SIG-M5 treated with dmso at 0.1 percent for 504 hours (cell line): Measurements from ENCODE around the gene BACH2.
"Not testable (repeated sequence)": the region's sequence is repeated elsewhere in the genome, so short reads cannot be mapped to it uniquely, and the experiment has no call there.

ENCODE experiments used
- DNase-seq: peaks from one replicate; lab custom pipeline; 2025; ENCODE audit not compliant: unreplicated experiment; lab: John Stamatoyannopoulos, UW

The BACH2 gene

DNA sequence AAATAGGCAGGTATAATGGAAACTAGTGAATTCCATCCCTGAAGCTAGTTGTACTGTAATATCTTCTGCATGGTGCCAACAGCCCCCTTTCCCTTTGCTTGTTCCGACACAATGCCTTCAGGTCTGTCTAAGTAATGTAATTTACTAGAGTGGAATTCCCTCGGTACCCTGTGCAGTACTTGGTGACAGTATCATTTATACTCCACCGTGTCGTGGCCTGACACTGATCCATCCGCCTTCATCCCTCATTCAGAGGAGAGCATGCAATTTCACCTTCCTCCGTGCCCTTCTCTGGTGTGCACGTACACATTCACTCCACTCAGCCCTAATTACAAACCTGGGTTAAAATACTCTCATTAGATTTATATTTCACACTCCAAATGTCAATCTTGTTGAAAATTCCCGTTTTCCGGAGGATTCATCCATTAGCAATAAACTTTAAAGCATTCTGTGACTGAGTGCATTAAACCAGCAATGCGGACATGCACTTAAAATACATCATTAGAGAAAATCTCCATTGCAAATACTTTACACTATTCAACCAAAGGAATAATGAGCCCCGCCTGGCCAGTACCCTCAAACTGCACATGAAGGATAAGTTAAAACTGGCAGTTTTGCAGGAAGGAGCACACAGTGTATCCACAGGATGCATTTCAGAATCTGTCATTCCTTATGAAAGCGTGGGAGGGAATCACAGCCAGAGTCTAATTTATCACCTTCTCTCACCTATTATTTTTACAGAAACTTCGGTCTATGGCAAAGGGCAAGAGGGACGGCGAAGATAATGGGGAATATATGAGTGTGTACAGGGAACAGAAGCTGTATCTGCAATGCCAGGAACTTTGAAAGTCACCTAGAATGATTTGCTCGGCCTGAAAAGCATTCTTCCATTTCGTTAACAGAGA is 219.9 kb downstream of the BACH2 start:
- DNase-seq, result no peak

- DNase-seq, result no peak
These were observed 222.3 kb downstream of the BACH2 start for GRCh38 chr6:90074161-90074850.

DNA sequence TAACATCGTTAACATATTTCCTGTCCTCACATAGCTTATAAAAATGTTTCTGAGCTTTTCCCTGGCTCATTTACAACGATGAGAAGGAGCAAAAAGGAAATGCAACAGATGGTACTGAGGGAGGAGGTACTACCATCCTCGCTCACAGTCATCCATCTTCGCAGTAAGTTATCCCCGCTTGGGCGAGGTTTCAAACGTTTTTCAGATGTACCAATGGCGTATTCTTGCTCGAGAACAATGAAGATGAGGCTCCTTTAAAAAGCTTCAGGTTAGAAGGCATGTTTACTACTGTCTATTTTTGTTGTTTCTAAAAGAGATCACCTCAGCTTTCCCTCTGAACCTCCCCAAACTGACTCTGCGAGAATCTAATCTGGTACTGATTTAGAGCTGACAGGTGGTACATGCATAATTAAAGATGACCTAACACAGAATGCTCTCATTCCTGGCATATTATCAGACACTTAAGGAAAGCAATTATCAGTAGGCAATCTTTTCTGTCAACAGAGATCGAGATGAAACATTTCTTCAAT is 223.6 kb downstream of the BACH2 start:
- no peak for DNase-seq

GRCh38 chr6:90072501-90072900 is 224.1 kb downstream of the BACH2 start:
- DNase-seq, result no peak

DNA sequence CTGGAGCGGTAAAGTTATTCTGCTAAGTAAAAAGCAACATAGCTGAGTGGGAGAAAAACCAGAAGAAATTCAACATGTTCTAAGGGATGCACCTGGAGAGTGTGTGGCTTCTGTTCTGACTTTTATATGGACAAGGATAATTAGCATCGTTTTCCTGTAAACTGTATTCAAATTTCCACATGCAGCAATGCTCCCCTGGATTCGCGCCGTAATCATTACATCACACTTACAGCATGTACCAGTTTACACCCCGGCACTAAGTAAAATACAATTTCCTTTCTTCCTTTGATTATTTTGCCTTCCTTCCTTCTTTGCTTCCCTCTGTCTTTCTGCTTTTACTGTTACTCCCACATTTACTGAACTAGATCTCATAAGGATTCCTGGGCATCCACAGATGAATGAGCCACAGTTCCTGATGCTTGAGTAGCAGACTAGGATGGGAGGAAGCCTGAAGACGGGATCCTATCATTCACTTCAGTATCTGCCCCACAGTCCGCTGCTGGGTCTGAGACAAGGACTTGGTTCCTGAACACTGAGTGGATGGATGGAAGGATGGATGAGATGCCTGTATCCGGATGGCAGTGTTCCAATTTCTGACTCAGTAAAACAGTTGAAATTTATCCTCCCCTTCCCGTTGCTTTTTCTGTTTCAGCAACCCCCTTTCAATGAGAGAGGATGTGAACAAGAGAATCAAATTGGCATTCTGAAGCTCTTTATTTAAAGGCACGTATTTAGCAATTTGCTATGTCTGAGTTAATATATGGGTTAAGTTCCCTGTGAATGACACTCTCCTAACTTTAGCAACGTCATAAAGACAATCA is 227.7 kb downstream of the BACH2 start:
- no peak for DNase-seq

DNA sequence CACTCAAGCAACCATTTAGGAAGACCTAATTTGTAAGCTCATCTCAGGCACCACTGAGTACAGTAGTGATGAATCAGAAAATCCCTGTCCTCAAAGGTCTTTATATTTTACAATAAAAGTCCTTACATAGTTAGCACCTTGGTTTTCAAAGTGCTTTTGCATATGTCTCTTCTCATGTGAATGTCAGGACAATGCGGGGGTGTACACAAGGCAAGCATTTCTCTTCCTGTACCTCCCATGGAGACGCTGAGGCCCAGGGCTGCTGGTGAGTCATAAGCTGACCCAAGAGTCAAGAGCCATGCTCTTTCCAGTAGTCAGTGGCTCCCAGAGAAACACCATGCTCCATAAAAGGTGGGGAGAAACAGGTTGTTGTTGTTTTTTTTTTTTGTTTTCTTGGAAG is 228.4 kb downstream of the BACH2 start:
- no peak for DNase-seq

DNA sequence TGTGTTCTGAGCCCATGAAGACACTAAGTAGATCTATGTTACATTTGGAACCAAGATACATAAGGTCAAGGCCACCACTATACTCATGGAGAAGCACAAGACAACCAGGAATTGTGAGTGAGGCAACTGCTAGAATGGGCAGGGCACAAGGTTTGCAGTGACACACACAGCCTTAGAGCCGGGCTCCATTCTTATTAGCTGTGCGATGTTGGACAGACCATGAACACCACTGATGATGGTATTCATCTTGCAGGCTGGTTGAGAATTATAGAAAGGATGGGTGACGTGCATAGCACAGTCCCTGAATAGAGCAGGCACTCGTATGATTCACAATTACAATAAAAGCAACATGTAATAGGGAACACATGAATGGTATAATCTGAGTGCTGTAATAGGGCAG is 229.9 kb downstream of the BACH2 start:
- DNase-seq, result no peak

- no peak for DNase-seq
These were observed 231.5 kb downstream of the BACH2 start for GRCh38 chr6:90065173-90065572.

DNA sequence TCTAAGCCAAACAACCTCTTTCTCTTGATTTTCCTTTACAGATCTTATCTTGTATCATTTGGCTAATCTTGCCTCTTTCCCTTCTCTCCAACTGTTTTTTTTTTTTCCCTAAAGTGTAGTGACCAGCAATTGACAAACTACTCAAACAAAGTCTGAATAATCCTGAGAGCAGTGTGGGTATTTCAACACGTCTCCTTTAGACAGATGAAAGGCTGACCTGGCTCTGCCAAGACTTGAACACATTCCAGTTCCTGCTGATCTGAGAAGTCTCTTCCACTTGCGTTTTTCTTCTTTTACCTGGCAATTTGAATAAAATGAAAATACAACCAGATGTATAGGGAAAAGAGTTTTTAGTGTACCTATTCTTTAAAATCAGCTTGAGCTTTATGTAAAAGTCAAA is 234.0 kb downstream of the BACH2 start:
- no peak for DNase-seq

DNA sequence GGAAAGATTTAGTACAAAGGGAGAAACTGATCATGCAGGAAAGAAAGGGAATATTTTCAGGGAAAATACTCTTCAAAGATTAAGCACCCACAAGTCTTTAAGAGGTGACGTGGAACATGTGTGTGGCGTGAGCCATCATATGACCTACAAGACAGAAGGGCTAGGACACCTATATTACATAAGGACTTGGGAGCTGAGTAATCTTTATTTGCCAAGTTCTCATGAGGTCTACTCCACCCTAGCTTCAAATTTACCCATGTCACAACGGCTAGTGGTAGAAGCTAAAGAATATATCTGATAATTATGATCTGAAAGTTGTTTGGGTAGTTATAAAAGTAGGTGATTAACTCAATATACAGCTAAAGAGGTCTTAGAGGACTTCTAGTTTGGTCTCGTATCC is 234.6 kb downstream of the BACH2 start:
- no peak for DNase-seq

DNA sequence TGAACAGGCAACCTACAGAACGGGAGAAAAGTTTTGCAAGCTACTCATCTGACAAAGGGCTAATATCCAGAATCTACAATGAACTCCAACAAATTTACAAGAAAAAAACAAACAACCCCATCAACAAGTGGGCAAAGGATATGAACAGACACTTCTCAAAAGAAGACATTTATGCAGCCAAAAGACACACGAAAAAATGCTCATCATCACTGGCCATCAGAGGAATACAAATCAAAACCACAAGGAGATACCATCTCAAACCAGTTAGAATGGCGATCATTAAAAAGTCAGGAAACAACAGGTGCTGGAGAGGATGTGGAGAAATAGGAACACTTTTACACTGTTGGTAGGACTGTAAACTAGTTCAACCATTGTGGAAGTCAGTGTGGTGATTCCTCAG is 237.5 kb downstream of the BACH2 start:
- DNase-seq, result not testable (repeated sequence)

DNA sequence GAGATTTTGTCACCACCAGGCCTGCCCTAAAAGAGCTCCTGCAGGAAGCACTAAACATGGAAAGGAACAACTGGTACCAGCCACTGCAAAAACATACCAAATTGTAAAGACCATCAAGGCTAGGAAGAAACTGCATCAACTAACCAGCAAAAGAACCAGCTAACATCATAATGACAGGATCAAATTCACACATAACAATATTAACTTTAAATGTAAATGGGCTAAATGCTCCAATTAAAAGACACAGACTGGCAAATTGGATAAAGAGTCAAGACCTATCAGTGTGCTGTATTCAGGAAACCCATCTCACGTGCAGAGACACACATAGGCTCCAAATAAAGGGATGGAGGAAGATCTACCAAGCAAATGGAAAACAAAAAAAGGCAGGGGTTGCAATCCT is 240.7 kb downstream of the BACH2 start:
- not testable (repeated sequence) for DNase-seq

- DNase-seq, result not testable (repeated sequence)
These were observed 242.4 kb downstream of the BACH2 start for GRCh38 chr6:90054193-90054592.

GRCh38 chr6:90053614-90054013 is 243.0 kb downstream of the BACH2 start:
- DNase-seq, result no peak

GRCh38 chr6:90049295-90049694 is 247.3 kb downstream of the BACH2 start:
- DNase-seq, result no peak

GRCh38 chr6:90048206-90048967 is 248.3 kb downstream of the BACH2 start:
- no peak for DNase-seq

DNA sequence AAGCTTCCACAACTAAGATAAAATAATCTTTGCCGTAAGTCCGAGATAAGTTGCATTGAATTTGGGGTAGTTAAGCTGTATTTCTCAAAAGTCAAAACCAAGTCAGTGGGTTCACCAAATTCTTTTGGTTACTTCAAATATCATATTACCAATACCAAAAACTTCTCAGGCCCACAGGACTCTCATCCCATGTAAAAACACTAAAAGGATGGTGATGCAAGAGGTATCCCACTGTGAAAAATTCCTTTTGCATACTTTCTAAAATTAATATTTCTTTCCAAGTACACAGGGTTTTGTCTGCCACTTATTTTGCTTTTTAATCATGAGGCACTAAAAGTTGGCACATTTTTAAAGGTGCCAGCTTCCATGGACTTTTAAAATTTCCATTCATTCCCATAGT is 251.1 kb downstream of the BACH2 start:
- no peak for DNase-seq

- no peak for DNase-seq
These were observed 251.7 kb downstream of the BACH2 start for GRCh38 chr6:90044833-90045381.

DNA sequence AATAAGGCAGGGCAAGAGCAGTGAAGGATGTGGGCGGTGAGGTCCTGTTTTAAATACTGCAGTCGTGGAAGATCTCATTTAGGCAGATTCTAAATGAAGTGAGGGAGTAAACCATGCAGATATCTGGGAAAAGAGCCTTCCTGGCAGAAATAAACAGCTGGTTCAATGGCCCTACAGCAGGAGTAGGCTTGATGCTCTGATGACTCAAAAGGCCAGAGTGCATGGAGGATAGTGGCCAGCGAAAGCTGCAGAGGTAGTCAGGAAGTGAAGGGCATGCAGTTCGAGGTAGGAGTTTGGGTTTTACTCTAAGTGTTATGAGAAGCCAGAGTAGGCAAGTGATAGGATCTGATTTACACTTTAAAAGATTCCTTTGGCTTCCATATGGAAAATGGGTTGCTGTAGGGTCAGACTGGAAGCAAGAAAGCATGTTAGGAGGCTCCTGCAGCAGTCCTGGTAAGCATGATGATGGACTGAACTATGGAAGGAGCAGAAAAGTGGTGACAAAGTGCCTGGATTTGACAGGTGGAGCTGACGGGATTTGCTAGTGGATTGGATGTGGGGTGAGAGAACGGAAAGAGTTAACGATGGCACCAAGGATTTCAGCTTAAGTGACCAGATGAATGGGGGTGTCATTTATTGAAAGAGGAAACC is 252.3 kb downstream of the BACH2 start:
- no peak for DNase-seq

DNA sequence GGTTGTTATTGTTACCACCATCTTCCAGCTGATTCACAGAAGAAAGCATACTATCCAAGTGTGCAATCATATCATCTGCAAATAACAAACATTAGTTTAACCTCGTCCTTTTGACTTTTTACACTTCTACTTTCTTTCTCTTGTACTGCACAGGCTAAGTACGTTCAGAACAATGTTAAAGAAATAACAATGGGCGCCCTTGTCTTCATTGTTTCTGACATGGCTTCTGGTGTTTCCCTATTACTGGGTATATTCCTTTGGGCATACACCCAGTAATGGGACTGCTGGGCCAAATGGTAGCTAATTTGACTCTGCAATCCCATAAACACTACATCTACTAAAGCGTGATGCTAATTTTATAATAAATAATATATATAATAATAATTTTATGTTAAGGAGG is 255.7 kb downstream of the BACH2 start:
- no peak for DNase-seq
